ENCODE data around the gene ARHGEF40. TPM values are rescaled to one million over a fixed set of nuclear protein-coding genes. Genes with fewer than 3 reads are reported as not detected.

ARHGEF40 gene
- 36.0 and 49.3 TPM in 2 replicates for total RNA-seq

GRCh38 chr14:21070083-21070609 is at the start of gene ARHGEF40:
ARHGEF40 (plus strand) TSS chr14:21070304; CDS start chr14:21070397, 93 bp downstream.

GRCh38 chr14:21024585-21025370 is 45.3 kb upstream of the ARHGEF40 start, which contains the start of gene NDRG2:
NDRG2 (minus strand) TSS chr14:21025061; CDS start chr14:21023315, 1,746 bp downstream.

DNA sequence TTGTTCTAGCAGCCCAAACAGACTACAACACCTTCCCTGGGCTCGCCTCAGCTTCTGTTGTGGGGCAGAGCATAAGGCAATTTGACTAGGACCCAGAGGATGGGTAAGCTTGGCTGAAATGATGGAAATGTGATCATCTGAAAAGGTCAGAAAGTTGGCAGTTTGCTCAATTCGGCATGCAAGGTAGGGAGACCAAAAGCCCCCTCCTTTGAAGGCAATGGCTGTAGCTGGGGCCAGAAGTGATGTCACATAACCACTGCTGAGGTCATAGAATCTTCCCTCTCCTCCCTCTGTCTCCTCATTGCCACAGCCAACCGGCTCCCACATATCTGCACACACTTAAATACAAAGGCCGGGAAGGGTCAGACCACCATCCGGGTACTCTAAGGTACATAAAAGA is 40.2 kb upstream of the ARHGEF40 start, which contains the start of gene TPPP2:
Gene TPPP2, plus strand, starts transcription at position 301 of the 400 bp plus-strand sequence. CDS start 365 bp downstream, outside the sequence.

GRCh38 chr14:21034707-21035106 is 35.4 kb upstream of the ARHGEF40 start, which contains the start of gene RNASE13:
RNASE13 (minus strand) TSS chr14:21034807; CDS start chr14:21034288, 519 bp downstream.

GRCh38 chr14:21041676-21042433 is 28.2 kb upstream of the ARHGEF40 start, which contains the start of gene RNASE7:
RNASE7 (plus strand) TSS chr14:21042362; CDS start chr14:21042993, 631 bp downstream.

GRCh38 chr14:21057803-21058675 is 12.1 kb upstream of the ARHGEF40 start, which contains the start of gene RNASE8:
RNASE8 (plus strand) TSS chr14:21057822; CDS start chr14:21057893, 71 bp downstream.

DNA sequence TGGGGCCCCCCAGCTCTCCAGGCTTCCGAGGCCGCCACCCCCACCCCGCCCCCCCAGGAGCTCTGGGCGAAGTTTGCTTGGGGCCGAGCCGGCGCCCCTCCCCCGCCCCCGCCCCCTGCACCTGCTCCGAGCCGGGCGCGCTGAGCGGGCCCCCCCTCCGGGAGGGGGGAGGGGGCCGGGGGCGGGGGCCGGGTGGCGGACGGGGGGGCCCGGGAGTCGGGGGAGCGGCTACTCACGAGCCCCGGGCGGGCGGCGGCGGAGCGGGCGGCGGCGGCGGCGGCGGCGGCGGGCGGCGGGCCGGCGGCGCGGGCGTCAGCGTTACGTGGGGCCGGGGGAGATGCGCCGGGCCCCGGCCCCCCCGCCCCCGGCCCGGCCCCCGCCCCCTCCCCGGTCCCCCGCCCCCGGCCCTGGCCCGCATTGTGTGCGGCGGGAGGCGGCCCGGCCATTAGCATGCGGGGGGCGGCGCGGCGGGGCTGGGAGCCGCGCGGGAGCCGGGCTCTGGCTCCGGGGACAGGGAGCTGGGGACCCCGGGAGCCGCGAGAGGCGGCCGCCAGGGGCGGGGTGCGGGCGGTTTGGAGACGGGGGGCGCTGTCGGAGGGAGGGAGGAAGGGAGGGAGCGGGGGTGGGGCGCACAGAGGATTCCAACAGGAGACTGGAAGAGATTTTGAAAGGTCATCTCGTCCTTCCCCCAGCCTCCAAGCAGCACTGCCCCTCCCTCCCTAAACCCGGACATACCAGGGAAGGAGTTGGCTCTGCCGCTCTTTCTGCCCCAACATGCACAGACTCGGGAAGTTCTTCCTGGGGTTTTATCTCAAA is 28.2 kb downstream of the ARHGEF40 start, which contains the start of gene ZNF219:
Gene ZNF219, minus strand, starts transcription at position 580 of the 816 bp plus-strand sequence. CDS start 5,064 bp downstream, outside the sequence.

DNA sequence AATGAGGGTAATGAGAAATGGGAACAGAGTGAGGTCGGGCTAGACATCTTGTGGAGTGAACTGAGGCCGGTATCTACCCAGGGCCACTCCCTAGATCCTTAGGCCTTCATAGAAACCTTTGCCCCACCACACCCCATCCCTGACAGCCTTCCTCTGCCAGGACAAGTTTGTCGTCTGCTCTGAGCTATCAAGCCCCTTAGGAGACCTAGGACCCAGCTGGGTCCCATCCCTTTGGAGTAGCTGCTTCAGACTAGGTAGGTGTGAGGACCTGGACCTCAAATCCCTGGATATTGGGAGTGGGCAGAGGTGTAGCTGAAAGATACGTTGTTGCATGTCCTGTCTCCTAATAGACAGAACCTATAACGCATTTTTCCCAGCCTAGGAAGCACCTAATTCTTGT is 30.8 kb downstream of the ARHGEF40 start, which contains the start of gene TMEM253:
Gene TMEM253, plus strand, starts transcription at position 136 of the 400 bp plus-strand sequence. CDS start 278 bp downstream, outside the sequence.

Other genes starting within 250 kb of the ARHGEF40 start
- gene RNASE3, start 178.9 kb upstream of the ARHGEF40 start, total RNA-seq: not detected in 2 replicates
- gene RNASE2, start 114.8 kb upstream of the ARHGEF40 start, total RNA-seq: not detected in 2 replicates
- gene METTL17, start 80.3 kb upstream of the ARHGEF40 start, total RNA-seq: 24.9 and 26.3 TPM in 2 replicates
- gene SLC39A2, start 71.0 kb upstream of the ARHGEF40 start, total RNA-seq: not detected in 2 replicates
- 0.50 and 1.0 TPM in 2 replicates for gene NDRG2, start 45.2 kb upstream of the ARHGEF40 start, total RNA-seq
- gene TPPP2, start 40.1 kb upstream of the ARHGEF40 start, total RNA-seq: not detected in 2 replicates
- not detected in 2 replicates for gene RNASE13, start 35.5 kb upstream of the ARHGEF40 start, total RNA-seq
- not detected in 2 replicates for gene RNASE7, start 27.9 kb upstream of the ARHGEF40 start, total RNA-seq
- gene RNASE8, start 12.5 kb upstream of the ARHGEF40 start, total RNA-seq: not detected in 2 replicates
- gene ZNF219, start 28.4 kb downstream of the ARHGEF40 start, total RNA-seq: 4.2 and 8.4 TPM in 2 replicates
- gene TMEM253, start 30.8 kb downstream of the ARHGEF40 start, total RNA-seq: 0.13 TPM in 1 of 2 replicates, not detected in the other
- not detected in 2 replicates for gene OR5AU1, start 85.8 kb downstream of the ARHGEF40 start, total RNA-seq
- 493 and 531 TPM in 2 replicates for gene HNRNPC, start 199.1 kb downstream of the ARHGEF40 start, total RNA-seq
- gene RPGRIP1, start 209.8 kb downstream of the ARHGEF40 start, total RNA-seq: not detected in 2 replicates